GM21723 (cell line): ENCODE measurements around the gene OR3A3.

Experiments
- ATAC-seq: cut with Tn5 transposase; IDR thresholded peaks from one replicate; pipeline ENCODE4 v1.9.1; 2021; ENCODE audit warnings: mild to moderate bottlenecking, moderate library complexity; ENCODE audit not compliant: unreplicated experiment

The OR3A3 gene

DNA sequence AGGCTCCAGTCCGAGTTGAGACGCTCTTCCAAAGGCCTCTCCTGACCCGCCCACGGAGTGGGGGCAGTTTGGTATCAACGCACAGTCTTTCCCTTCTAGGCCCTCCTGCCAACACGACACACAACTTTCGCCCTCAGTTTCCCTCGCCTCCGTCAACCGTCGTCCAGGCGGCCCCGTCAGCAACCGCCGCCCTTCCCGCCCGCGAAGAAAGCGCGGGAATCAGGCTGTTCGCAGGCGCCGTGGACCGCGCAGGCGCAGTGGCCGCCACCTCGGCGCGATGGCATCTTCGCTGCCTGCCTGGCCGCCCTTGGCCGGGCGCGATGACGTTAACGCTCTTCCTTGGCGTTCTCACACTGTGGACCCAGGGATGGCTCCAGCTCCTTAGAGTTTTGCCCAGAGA lies 60.4 kb downstream of the OR3A3 start, which contains the start of gene SPATA22:
SPATA22 (minus strand) TSS at position 221 of the 400 bp plus-strand sequence. CDS start 2,494 bp downstream, outside the sequence.
- no peak for ATAC-seq

DNA sequence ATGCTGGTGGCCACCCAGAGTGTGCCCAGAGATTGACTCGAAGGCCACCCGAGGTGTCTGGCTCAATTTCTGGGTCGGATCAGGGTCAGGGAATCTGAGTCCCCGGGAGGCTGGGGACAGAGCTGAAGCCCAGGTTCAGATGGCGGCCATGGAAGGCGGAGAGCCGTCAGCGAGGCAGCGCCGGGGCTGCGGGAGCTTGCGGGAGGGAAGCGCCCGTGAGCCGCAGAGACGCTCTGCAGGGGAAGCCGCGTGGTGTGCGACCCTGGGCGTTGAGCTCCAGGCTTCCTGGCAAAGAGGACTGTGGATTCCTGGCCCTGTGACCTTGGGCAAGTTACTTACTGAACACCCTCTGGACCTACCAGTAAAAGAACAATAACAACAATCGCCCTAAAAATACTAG lies 61.0 kb downstream of the OR3A3 start:
- ATAC-seq = no peak
